Smooth muscle cell of the pulmonary artery (primary cell): Measurements from ENCODE around the gene OR10G3. TPM values are rescaled to one million over a fixed set of nuclear protein-coding genes. Genes with fewer than 3 reads are reported as not detected.

Experiments used
- total RNA-seq: library from RNA; depleted of rRNA; stranded (reverse); fragments of >200 nt; gene quantifications from 2 replicates; pipeline ENCODE4 v1.2.3, GENCODE V29; 2014

The OR10G3 gene, protein sequence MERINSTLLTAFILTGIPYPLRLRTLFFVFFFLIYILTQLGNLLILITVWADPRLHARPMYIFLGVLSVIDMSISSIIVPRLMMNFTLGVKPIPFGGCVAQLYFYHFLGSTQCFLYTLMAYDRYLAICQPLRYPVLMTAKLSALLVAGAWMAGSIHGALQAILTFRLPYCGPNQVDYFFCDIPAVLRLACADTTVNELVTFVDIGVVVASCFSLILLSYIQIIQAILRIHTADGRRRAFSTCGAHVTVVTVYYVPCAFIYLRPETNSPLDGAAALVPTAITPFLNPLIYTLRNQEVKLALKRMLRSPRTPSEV
- not detected in 2 replicates for total RNA-seq

GRCh38 chr14:21579976-21580375, at the start of gene OR10G3:
Gene OR10G3, minus strand, starts transcription at chr14:21580076. Its CDS starts 9,332 bp downstream, at chr14:21570744.

DNA sequence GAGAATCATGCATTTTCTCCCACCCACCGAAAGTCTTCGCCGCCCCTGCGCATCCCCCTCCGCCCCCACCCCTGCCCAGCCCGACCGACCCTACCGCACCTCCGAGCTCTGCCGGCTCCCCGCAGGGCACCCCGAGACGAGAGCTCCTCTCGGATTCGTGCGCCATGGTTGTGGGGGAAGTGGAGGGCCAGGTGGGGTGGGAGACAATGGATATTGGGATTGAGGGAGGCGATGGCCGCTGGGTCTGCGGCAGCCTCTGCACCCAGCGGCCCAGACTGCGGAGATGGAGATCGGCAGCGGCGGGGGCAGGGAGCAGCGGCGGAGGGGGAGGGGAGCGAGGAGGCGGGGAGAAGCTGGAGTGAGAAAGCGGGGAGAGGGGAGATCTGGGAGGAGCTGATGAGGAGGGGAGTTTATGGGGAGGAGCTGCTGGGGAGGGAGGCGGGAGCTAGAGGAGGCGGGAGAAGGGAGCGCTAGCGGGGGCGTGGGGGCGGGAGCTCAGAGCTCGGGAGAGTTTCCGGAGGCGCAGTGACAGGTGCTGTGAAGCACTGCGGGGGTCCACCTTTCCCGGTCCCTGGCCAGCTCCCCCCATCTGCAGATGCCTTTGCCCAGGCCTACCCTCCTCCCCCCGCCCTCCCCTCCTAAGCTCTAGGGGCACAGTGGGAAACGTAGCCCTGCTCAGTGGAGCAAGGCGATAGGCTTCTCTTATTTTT, 53.8 kb downstream of the OR10G3 start, which contains the start of gene SALL2:
TSS of gene SALL2 (minus strand) at position 385 of the 710 bp plus-strand sequence. CDS start at position 166, 219 bp downstream.

Other genes starting within 250 kb of the OR10G3 start
- gene SUPT16H, start 196.1 kb downstream of the OR10G3 start, total RNA-seq: 65.9 and 68.3 TPM in 2 replicates
- 62.2 and 69.1 TPM in 2 replicates for gene CHD8, start 124.0 kb downstream of the OR10G3 start, total RNA-seq
- gene RAB2B, start 103.1 kb downstream of the OR10G3 start, total RNA-seq: 39.1 and 40.9 TPM in 2 replicates
- gene TOX4, start 102.9 kb downstream of the OR10G3 start, total RNA-seq: 48.3 and 50.6 TPM in 2 replicates
- 43.2 and 44.6 TPM in 2 replicates for gene METTL3, start 68.7 kb downstream of the OR10G3 start, total RNA-seq
- 5.0 and 6.0 TPM in 2 replicates for gene SALL2, start 53.7 kb downstream of the OR10G3 start, total RNA-seq
- gene OR10G2, start 54.9 kb upstream of the OR10G3 start, total RNA-seq: not detected in 2 replicates
- not detected in 2 replicates for gene OR4E2, start 73.8 kb upstream of the OR10G3 start, total RNA-seq
- gene OR4E1, start 93.7 kb upstream of the OR10G3 start, total RNA-seq: not detected in 2 replicates